Thoracic aorta (tissue), 2 donors: Measurements from ENCODE around the gene PACSIN1. TPM values are rescaled to one million over a fixed set of nuclear protein-coding genes. Genes with fewer than 3 reads are reported as not detected.

Experiments
- ATAC-seq: fragments of 150-250 bp; one replicate; pipeline ENCODE4 v1.8.0; 2017; ENCODE audit warnings: low read depth; ENCODE audit not compliant: insufficient number of reproducible peaks, low FRiP score
- DNase-seq: peaks from one replicate; pipeline ENCODE4 v3.0.0-alpha.2; 2020; ENCODE audit warnings: low spot score
- H3K27ac ChIP-seq, 2 donors: fragments of 200-600 bp; sonication (generic); 1 replicate in 1 of 2; 2 replicates in 1 of 2; pipeline ENCODE4 v1.5.1; 2016; ENCODE audit warnings: mild to moderate bottlenecking in 2 of 2, moderate library complexity in 2 of 2
- H3K27me3 ChIP-seq: fragments of 200-600 bp; sonication (generic); replicated peaks from 2 replicates; pipeline ENCODE4 v1.6.0; 2016; ENCODE audit warnings: mild to moderate bottlenecking; ENCODE audit not compliant: insufficient read depth
- H3K36me3 ChIP-seq: fragments of 200-600 bp; sonication (generic); one replicate; pipeline ENCODE4 v1.5.1; 2016
- H3K4me1 ChIP-seq, 2 donors: fragments of 200-600 bp; sonication (generic); 1 replicate in 1 of 2; 2 replicates in 1 of 2; pipeline versions ENCODE4 v1.5.1 to v1.6.0; 2016; ENCODE audit warnings: low read depth in 2 of 2, mild to moderate bottlenecking in 1 of 2; ENCODE audit not compliant: control insufficient read depth in 1 of 2
- H3K4me3 ChIP-seq: fragments of 200-600 bp; sonication (generic); 2 replicates; pipeline ENCODE4 v1.5.1; 2016; ENCODE audit warnings: mild to moderate bottlenecking
- H3K9me3 ChIP-seq: fragments of 200-600 bp; sonication (generic); 2 replicates; pipeline ENCODE4 v1.5.1; 2016
- CTCF ChIP-seq: fragments of 200-600 bp; sonication (generic); IDR thresholded peaks from one replicate; pipeline ENCODE4 v1.5.1; 2019; ENCODE audit warnings: antibody characterized with exemption
- total RNA-seq, 2 donors: library from RNA; depleted of rRNA; stranded (reverse); fragments of >200 nt; gene quantifications; one replicate each; pipeline versions ENCODE4 v1.1.0 to v1.2.3, GENCODE V29; 2016

PACSIN1 gene
- total RNA-seq, 2 donors from 2014 or later, result 0.14 TPM; not detected in 1

GRCh38 chr6:34536959-34537848 lies 71.3 kb downstream of the PACSIN1 start:
- DNase-seq, result no peak
- no peaks in the 10 kb centered on the region for H3K4me1 ChIP-seq
- H3K36me3 ChIP-seq, result no peaks in the 10 kb centered on the region
- no peaks in the 10 kb centered on the region for H3K9me3 ChIP-seq
- ATAC-seq, result no peak
- TF ChIP-seq CTCF, result no peak
- H3K27me3 ChIP-seq, result no peaks in the 10 kb centered on the region
- no peak overlapping the region for H3K27ac ChIP-seq
- no peak overlapping the region for H3K4me3 ChIP-seq

DNA sequence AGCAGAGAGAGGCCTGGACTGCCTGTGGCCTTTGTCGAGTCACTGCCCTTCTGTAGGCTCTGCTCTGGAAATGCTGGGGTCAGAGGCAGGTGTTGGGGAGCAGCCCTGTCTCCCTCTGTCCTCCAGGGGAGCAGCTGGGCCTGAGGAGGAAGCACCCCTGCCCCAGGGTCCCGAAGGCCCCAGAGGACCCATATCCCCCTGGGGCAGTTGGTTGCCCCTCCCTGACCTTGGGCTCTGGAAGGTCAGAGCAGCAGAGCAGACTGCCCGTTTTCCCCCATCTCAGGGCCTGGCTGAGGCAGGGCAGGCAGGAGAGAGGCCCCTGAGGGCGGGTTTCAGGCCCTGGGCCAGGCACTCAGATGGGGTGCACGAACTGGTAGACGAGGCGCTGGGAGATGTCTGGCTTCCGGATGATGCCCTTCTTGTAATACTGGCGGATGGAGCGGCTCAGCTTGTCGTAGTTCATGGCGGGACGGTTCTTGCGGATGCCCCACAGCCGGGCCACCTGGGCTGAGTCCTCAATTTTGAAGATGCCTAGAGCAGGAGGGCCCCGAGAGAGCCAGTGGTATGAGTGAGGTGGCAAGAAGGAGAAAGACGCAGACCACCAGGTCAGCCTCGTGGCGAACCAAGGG lies 72.2 kb downstream of the PACSIN1 start:
- no peak for TF ChIP-seq CTCF
- Histone ChIP-seq H3K27ac (no peak overlapping the region), H3K36me3 (no peaks in the 10 kb centered on the region), H3K27me3 (no peaks in the 10 kb centered on the region), H3K4me3 (no peak overlapping the region), H3K9me3 (no peaks in the 10 kb centered on the region), H3K4me1 (no peaks in the 10 kb centered on the region)
- ATAC-seq (no peak), DNase-seq (no peak)

- Histone ChIP-seq H3K27ac (no peak overlapping the region), H3K27me3 (no peaks in the 10 kb centered on the region), H3K4me3 (no peak overlapping the region), H3K9me3 (no peaks in the 10 kb centered on the region), H3K36me3 (no peaks in the 10 kb centered on the region), H3K4me1 (no peaks in the 10 kb centered on the region)
- TF ChIP-seq CTCF, result no peak
- DNase-seq (no peak), ATAC-seq (no peak)
Observed at GRCh38 chr6:34538581-34538980, 72.7 kb downstream of the PACSIN1 start.

GRCh38 chr6:34539181-34539580 lies 73.3 kb downstream of the PACSIN1 start:
- Histone ChIP-seq H3K4me1 (no peaks in the 10 kb centered on the region), H3K27me3 (no peaks in the 10 kb centered on the region), H3K36me3 (no peaks in the 10 kb centered on the region), H3K27ac (no peak overlapping the region), H3K9me3 (no peaks in the 10 kb centered on the region), H3K4me3 (no peak overlapping the region)
- TF ChIP-seq CTCF, result no peak
- ATAC-seq, result no peak
- no peak for DNase-seq

- no peak overlapping the region for H3K27ac ChIP-seq
- no peak for ATAC-seq
Observed at GRCh38 chr6:34540222-34540621, 74.3 kb downstream of the PACSIN1 start.

More at GRCh38 chr6:34540222-34540621, 74.3 kb downstream of the PACSIN1 start:
- H3K36me3 ChIP-seq, result no peaks in the 10 kb centered on the region
- DNase-seq, result no peak
- no peaks in the 10 kb centered on the region for H3K9me3 ChIP-seq
- no peaks in the 10 kb centered on the region for H3K27me3 ChIP-seq
- H3K4me3 ChIP-seq, result no peak overlapping the region
- no peak for TF ChIP-seq CTCF
- no peaks in the 10 kb centered on the region for H3K4me1 ChIP-seq
